Amniotic epithelial cell (primary cell): Measurements from ENCODE around the gene MLST8.

Experiments
- DNase-seq: peaks from one replicate; pipeline ENCODE4 v3.0.0-alpha.2; 2010; ENCODE audit warnings: low read depth

MLST8 gene

GRCh38 chr16:2205104-2205966, at the start of gene MLST8:
TSS of gene MLST8 (plus strand) at chr16:2205454. CDS start at chr16:2206086, 632 bp downstream.
- peak; percentile 78 for DNase-seq

- peak; percentile 76 for DNase-seq
Observed at GRCh38 chr16:2155977-2156848, 49.0 kb upstream of the MLST8 start.

GRCh38 chr16:2156849-2157224, 48.4 kb upstream of the MLST8 start:
- DNase-seq, result no peak

- DNase-seq, result no peak
Observed at GRCh38 chr16:2157480-2158261, 47.6 kb upstream of the MLST8 start.

- no peak for DNase-seq
Observed at GRCh38 chr16:2158262-2158638, 47.0 kb upstream of the MLST8 start.

GRCh38 chr16:2159175-2159838, 45.9 kb upstream of the MLST8 start:
- DNase-seq, result peak; percentile 63

- peak; percentile 39 for DNase-seq
Observed at GRCh38 chr16:2160915-2161551, 44.2 kb upstream of the MLST8 start.

- DNase-seq, result no peak
Observed at GRCh38 chr16:2161911-2162310, 43.3 kb upstream of the MLST8 start.

GRCh38 chr16:2162676-2163118, 42.6 kb upstream of the MLST8 start:
- DNase-seq, result no peak

GRCh38 chr16:2163211-2163881, 41.9 kb upstream of the MLST8 start:
- peak; percentile 55 for DNase-seq

- no peak for DNase-seq
Observed at GRCh38 chr16:2165861-2166260, 39.4 kb upstream of the MLST8 start.

- no peak for DNase-seq
Observed at GRCh38 chr16:2166263-2167067, 38.8 kb upstream of the MLST8 start.

GRCh38 chr16:2167068-2167638, 38.1 kb upstream of the MLST8 start:
- DNase-seq, result no peak

- no peak for DNase-seq
Observed at GRCh38 chr16:2170080-2170479, 35.2 kb upstream of the MLST8 start.

- DNase-seq, result no peak
Observed at GRCh38 chr16:2170587-2171435, 34.4 kb upstream of the MLST8 start.

- no peak for DNase-seq
Observed at GRCh38 chr16:2171601-2172178, 33.6 kb upstream of the MLST8 start.

GRCh38 chr16:2172688-2173335, 32.4 kb upstream of the MLST8 start:
- DNase-seq, result no peak
